GM19395 (cell line): Measurements from ENCODE around the gene FASN.
A peak's percentile ranks its signal among the peaks of the same experiment; 100 is the strongest.

Experiments
- ATAC-seq: cut with Tn5 transposase; IDR thresholded peaks from one replicate; pipeline ENCODE4 v1.9.1; 2021; ENCODE audit warnings: mild to moderate bottlenecking, moderate library complexity; ENCODE audit not compliant: unreplicated experiment

Gene FASN

GRCh38 chr17:82059272-82060000 lies 38.6 kb downstream of the FASN start:
- ATAC-seq = no peak

GRCh38 chr17:82058855-82059249 lies 39.2 kb downstream of the FASN start:
- ATAC-seq = no peak

- ATAC-seq = no peak
These were observed 39.7 kb downstream of the FASN start for GRCh38 chr17:82058230-82058854.

GRCh38 chr17:82056729-82057621 lies 41.1 kb downstream of the FASN start:
- ATAC-seq = no peak

GRCh38 chr17:82055965-82056728 lies 41.9 kb downstream of the FASN start:
- ATAC-seq = no peak

GRCh38 chr17:82055023-82055964 lies 42.7 kb downstream of the FASN start:
- no peak for ATAC-seq

- no peak for ATAC-seq
These were observed 43.5 kb downstream of the FASN start for GRCh38 chr17:82054351-82055022.

- ATAC-seq = no peak
These were observed 44.3 kb downstream of the FASN start for GRCh38 chr17:82053556-82054263.

- ATAC-seq = no peak
These were observed 44.9 kb downstream of the FASN start for GRCh38 chr17:82053130-82053529.

GRCh38 chr17:82052638-82053059 lies 45.4 kb downstream of the FASN start:
- ATAC-seq = no peak

- peak; percentile 60 for ATAC-seq
These were observed 46.0 kb downstream of the FASN start, which contains the start of the genes GPS1 and RFNG for GRCh38 chr17:82051776-82052637. Gene GPS1, plus strand, starts transcription at chr17:82051898. Its CDS starts 34 bp downstream, at chr17:82051932. Gene RFNG, minus strand, starts transcription at chr17:82051811. Its CDS starts 45 bp downstream, at chr17:82051766.

GRCh38 chr17:82050761-82051641 lies 47.0 kb downstream of the FASN start:
- no peak for ATAC-seq

GRCh38 chr17:82050152-82050760 lies 47.8 kb downstream of the FASN start:
- ATAC-seq = no peak

- ATAC-seq = no peak
These were observed 48.5 kb downstream of the FASN start for GRCh38 chr17:82049521-82049971.

- ATAC-seq = no peak
These were observed 48.9 kb downstream of the FASN start for GRCh38 chr17:82049106-82049505.

- no peak for ATAC-seq
These were observed 49.5 kb downstream of the FASN start for GRCh38 chr17:82048571-82048971.
